HG03196 (cell line): ENCODE measurements around the gene AEN.
"Not testable (repeated sequence)": the region's sequence is repeated elsewhere in the genome, so short reads cannot be mapped to it uniquely, and the experiment has no call there.

Experiments
- ATAC-seq: cut with Tn5 transposase; IDR thresholded peaks from one replicate; pipeline ENCODE4 v1.9.1; 2021; ENCODE audit not compliant: unreplicated experiment

The AEN gene

DNA sequence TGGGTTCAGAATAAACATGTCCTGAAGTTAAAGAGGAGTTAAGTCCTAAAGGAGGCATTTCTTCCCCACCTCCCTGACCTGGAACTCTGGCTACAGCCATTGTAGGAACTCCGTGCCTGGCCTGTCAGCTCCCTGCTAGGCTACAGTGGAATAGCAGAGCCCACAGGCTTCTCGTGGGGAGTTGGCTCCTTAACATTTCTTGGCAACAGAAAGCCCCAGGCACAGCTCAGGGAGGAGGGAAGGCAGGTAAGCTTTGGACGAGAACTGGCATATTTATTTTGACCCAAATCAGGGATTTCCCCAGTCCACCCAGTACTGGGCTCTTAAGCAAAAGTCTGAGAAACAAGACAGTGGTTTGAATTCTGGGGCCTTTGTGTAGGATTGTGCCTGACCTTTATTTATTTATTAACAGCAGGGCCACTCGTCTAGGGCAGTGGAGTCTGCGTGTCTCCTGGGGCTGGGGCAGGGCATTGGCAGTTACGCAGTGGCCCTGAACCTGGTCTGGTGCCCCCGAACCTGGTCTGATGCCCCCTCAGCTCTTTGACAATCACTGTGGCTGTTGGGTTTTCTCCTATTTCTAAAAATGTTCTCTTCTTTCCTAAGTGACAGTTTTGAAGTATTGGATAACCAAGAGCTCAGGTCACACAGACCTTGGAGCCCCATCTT, 9.8 kb downstream of the AEN start:
- ATAC-seq: no peak

DNA sequence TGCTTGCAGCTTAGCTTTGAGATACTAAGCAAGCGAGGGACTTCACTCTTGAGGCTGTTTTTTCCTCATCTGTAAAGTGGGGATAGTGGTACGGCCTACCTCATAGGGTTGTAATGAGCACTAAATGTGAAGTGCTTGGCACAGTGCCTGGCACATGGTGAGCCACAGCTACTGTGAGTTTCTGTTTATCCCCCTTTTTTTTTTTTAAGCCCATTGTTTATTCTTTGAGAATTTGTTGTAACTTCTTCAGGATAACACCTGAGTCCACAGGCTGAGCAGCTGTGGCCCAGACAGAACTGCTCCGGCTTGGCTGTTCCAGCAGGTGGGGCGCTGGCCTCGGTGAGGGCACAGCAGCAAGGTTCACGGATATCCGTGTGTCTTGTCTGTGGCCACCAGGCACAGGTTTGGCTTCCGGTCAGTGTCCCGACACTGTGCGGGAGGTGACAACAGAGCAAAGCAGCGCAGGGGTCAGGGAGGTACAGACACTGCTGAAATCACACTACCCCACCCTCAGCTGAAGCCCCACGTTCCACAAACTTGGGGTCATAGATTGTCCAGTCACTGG, 10.4 kb downstream of the AEN start:
- no peak for ATAC-seq

DNA sequence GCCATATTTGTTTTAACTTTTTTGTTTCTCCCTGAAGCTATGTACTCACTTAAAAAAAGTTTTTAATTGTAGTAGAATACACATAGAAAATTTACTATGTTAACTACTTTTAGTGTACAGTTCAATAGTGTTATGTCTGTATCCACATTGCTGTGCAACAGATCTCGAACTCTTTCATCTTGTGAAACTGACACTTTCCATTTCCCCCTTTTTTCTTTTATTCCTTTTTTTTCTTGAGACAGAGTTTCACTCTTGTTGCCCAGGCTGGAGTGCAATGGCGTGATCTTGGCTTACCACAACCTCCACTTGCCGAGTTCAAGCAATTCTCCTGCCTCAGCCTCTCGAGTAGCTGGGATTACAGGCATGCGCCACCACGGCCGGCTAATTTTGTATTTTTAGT, 11.7 kb downstream of the AEN start:
- not testable (repeated sequence) for ATAC-seq

DNA sequence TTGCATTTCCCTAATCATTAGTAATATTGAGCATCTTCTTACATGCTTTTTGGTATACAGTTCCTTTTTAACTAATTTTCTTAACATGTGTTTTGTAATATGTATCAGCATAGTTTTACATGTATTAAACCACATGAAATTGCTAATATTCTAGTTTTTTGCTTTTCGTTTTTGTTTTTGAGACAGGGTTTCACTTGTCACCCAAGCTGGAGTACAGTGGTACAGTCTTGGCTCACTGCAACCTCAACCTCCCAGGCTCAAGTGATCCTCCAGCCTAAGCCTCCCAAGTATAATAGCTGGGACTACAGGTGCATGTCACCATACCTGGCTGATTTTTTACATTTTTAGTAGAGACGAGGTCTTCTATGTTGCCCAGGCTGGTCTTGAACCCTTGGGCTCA, 13.3 kb downstream of the AEN start:
- ATAC-seq: no peak

DNA sequence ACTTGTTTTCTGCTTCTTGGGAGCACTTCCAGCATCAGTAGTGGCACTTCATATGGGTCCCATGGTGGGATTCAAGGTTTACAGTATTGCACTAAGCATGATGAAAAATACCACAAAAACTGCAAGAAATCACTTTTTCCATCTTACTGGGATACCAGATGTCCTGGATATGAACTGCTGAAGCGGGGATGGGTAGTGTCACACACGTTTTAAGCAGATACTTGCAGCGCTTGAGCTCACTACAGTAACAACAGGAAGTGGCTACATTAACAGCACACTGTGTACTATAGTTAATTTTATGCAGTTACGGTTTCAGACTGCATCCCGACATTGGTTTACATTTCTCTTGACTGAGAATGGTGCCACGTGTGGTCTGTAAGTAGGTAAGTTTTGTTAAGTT, 14.2 kb downstream of the AEN start:
- peak; percentile 28 for ATAC-seq

DNA sequence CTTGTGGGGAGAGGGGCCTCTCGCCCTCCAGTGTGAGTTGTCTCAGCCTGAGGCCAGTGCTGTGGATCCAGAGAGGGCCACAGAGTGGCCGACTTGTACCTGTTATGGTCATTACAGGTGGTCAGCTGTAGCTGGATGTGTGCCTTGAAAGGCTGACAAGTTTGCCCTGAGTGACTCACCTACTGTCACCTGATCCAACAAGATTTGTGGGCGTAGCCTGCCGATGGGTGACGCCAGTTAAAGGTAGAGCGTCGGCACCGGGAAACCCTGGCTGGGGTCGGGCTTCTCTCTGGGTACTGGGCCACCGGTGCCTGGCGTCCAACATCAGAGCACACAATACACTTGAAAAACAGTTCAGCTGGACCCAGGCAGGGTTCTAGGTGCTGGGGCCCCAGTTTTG, 14.9 kb downstream of the AEN start:
- ATAC-seq: no peak

DNA sequence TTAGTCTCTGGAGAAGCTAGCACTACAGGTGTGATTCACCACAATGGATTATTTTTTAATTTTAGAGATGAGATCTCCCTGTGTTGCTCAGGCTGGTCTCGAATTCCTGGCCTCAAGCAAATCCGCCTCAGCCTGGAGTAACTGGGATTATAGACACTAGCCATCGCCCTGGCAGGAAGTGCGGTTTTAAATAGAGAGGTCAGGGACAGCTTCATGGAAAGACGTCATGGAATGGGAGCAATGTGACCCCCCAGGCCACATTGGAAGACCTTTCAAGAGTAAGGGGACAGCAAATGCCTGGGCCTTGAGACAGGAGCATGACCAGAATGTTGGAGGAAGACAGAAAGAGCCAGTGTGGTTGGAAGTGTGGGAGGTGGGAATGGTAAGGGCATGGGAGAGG, 15.5 kb downstream of the AEN start:
- ATAC-seq: no peak

DNA sequence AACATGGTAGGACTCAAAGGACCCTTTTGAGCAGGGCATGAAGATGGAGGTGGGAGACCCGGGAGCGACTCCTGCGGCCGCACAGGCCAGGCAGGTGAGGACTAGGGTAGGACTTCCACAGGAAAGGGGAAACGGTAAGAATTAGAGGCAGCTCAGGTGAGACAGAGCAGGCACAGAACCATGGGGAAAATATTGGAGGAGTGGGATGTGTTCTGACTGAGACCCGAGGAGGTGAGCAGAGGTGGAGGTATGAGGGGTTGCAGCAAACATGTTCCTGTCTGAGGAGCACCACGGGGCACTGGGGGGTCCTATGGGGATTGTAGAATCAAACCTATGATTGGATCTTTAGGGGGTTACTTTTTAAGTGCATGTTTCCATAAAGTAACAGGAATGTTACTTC, 16.3 kb downstream of the AEN start:
- ATAC-seq: no peak

DNA sequence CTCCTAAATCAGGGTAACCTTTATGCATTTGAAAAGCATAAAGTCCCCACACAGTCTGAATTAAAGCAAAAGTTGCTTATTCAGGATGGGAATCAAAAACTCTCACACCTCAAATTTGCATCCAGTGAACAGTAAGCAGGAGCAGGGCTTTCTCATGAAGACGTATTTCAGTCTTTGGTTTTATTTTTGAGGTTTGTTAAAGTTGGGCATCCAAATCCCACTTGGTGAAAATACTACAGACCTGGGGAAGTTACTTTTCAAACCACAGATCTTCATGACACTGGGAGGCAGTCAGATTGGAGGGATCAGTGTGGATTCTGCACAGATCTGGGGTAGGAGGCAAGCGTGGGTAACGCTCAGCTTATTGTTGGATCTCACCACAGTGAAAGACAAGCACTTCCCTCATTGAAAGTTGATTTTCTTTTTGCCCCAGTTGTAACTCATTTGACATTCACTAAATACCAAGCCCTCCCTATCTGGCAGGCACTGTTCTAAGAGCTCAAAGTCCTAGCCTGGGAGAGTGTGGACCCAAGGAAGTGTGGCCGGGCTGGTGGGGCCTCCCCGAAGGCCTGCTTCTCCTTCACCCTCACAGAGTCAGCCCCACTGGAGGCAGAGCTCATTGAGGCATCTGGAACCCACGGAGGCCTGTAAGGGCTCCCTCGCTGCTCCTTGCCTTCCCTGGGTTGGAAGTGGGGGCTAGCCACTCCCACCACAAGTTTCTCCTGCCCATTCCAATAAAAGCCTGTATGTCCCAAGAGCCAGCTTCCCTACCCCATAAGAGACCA, 16.9 kb downstream of the AEN start:
- ATAC-seq: no peak

DNA sequence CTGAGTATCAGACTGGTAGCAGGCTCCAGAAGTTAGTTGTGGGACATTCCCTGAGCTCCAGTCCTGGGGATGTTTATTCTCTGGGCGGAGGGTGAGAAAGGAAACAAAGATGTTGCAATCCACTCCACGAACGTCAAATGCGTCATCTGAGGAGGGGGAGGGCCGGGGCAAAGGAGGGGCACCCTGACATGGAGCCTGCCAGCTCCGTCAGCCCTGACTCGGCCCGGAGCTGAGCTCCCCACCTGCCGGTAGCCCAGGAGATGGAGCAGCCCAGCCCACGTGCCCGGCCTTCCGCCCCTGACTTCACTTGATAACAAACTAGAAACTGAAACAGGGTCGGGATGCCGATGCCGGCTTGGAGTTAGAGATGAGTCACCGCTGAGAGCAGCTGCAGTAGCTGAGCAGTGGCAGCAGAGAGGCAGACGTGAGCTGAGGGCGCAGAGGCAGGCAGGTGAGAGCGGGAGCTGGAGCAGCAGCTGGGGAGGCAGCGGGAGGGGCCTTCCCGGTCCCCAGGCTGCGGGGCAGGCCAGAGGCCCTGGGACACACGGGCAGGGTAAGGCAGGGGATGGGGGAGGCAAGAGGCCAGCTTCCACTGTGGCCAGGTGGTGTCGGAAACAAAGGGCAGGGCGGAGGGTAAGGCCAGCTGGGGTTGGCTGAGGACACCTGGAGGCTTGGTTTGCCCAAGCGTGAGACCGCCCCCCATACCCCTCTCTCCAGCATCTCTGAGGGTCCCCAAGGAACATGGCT, 17.7 kb downstream of the AEN start, which contains the start of gene ISG20:
Gene ISG20, plus strand, starts transcription at position 391 of the 747 bp plus-strand sequence. Its CDS starts 351 bp downstream, at position 742.
- peak; percentile 68 for ATAC-seq

DNA sequence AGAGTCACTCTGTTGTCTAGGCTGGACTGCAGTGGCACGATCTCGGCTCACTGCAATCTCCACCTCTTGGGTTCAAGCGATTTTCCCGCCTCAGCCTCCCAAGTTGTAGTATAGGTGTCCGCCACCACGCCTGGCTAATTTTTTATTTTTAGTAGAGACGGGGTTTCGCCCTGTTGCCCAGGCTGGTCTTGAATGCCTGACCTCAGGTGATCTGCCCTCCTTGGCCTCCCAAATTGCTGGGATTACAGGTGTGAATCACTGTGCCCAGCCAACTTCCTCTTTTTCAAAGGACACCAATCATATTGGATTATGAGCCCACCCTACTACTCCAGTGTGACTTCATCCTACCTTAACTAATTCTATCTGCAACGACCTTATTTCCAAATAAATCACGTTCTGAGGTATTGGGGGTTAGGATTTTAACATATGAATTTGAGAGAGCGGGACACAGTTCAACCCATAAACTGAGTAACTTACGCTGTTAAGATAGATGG, 20.9 kb downstream of the AEN start:
- no peak for ATAC-seq

DNA sequence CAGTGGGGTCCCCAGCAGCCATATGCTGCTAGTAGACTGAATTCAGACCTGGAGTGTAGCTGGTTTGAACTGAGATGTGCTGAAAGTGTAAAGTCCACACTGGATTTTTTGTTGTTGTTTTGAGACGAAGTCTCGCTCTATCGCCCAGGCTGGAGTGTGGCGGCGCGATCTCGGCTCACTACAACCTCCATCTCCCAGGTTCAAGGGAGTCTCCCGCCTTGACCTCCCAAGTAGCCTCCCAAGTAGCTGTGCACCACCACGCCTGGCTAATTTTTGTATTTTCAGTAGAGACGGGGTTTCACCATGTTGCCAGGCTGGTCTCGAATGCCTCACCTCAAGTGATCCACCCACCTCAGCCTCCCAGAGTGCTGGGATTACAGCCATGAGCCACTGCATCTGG, 21.4 kb downstream of the AEN start:
- ATAC-seq: not testable (repeated sequence)

DNA sequence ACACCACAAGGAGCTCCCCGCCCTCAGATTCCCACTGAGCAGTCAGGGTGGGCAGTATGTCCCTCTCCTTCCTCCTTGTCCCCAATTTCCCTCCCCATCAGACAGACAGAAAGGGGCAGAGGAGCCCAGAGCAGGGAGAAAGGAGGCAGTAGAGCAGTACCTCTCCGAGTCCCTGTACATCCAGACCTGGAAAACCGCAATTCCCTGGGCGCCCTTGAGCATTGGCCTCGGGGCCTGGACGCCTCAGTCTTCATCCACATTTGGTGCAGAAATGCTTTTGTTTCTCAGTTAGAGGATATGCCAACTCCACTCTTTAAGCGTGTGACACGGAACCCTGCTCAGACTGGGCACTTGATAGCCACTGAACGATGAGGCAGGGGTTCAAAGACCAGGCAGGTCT, 23.6 kb downstream of the AEN start:
- ATAC-seq: no peak

DNA sequence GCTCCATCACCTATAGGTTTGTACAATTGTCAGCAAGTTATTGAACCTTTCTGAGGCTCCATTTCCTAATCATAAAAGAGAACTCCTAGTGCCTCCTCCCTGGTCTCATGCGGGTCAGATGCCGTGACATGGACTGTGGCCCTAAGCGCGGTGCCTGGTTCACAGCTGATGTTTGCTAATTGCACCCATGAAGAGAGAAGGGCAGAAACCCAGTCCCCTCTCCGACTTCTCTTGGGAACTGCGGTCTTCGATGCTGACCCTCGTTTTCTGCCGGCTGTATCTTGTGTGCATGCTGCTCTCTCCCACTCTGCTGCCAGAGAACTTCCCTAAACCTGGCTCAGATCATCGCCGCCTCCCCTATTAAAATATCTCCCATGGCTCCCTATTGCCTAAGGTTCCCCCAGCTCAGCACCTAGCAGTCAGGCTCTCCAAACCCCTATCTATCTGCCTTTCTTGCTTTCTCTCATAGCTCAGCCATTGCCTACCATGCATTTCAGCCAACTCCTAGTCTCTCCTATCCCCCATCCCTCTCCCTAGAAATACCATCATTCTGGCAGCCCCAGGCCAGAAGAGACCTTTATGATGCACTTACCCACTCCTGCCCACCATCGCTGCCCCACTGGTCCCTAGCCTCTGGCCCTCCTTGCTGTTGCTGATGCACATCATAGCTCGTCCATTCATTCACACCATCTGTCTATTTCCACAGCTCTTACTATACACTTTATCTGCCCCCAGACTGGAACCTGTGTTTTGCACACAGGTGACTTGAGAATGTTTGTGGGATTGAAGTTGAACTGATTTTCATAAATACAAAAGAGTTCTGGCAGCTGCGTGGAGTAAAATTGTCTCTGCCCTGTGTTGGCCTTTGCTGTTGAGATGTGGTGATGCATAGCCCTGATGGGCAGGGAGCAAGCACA, 24.3 kb downstream of the AEN start:
- no peak for ATAC-seq

DNA sequence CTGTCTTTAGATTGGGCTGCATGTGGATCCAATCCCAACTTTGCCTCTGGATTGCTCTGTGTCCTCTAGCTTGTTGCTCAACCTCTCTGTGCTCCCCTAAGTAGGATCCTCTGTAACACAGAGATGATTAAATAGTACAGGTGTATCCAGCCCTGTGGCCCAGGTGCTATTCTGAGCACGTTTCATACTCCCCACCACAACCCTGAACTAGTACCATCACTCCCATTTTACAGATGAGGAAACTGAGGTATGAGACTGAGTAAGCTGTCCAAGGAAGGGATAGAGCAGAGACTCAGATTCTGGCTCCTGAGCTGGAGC, 24.9 kb downstream of the AEN start:
- no peak for ATAC-seq

DNA sequence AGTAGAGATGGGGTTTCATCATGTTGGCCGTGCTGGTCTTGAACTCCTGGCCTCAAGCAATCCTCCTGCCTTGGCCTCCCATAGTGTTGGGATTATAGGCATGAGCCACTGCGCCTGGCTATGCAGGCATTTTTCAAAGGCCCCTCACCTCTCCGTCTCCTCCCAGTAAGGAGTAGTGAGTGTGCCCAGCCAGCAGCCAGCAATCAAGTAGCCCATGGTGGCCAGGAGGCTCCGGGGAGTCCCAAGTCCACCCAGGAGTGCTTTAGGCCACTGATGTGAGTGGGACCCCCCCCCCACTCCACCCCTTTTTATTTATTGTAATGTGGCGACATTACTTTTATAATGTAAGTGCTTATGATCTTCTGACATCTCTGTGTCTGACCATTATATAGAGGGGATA, 25.8 kb downstream of the AEN start:
- ATAC-seq: no peak

DNA sequence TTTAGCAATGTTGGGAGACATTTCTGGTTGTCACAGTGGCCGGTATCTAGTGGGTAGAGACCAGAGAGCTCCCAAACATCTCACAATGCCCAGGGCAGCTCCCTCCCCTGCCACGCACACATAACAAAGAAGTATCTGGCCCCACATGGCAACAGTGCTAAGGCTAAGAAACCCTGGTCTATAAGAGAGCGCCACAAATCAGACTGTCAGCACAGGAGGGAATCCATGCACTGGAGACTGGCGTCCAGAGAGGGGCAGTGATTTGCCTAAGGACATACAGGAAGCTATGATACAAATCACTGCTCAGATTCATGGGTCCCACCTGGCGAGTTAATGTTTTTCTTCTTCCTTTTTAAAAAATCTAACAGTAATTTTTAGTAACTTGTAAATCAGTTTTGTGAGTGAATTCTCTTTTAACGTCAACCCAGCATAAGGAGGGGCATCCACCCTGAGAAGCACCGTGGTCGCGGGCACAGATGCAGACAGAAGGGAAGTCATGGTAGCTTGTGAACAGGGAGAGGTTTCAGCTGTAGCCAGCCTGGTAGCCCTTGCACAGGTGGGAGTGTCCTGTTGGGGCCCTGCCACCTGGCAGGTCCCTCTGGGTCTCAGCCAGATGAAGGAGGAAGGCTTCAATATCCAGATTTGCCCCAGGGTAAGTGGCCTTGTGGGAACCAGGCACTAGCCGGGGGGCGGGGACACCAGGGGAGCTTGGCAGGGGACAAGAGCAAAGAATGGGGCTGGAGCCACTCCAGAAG, 26.4 kb downstream of the AEN start:
- no peak for ATAC-seq

DNA sequence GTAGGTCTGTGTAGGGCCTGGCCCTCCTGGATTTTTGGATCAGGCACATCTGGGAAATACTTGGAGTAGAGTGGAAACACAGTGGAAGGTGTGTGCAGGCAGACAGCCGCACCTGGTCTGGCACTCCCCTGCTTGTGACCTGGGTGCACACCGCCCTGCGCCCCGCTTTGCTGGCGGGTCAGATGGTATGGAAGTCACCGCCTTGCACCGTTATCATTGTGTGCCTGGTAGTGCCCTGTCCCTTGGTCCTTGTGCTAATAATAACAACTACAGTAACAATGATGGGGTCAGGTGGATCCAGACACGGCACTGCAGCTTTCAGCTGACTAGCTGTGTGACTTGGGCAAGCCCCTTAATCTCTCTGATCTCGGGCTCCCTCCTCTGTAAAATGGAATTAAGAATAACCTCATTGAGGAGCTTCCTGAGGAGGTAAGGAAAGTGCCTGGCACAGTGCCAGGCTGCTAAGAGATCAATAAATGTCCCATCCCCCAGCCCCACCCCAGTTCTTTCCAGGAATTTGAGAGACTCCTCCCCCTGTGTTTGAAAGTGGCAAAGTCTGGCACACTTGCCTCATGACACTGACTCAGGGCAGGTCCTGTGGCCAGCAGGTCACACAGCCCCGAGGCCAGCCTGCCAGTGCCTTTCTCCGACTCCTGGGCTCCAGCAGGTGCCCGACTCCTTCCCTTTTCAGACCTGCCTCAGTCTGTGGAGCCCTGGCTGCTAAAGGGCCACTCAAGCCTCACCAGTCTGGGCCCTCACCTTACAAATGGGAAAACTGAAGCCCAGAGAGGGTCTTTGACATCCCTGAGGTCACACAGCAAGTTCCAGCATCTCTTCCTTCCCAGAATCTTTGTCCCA, 27.4 kb downstream of the AEN start:
- ATAC-seq: no peak

DNA sequence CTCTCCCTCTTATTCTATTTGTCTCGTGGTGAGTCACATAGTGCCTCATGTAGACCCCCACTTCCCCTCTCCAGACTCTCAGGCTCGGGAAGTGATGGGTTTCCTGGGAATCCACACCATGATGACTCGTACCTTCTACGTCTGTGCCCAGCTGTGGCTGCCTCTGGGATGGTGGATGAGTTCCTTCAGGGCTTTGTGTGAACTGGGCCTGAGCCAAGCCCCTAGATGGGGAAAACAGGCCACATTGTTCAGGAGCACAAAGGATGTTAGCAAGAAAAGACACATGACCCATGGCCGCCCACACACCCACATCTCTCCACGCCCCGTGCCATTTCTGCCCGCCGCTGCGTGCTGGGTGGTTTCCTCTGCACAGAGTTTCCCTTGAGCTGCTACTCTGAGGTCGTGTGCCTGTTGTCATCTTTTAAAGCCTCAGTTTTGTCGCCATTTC, 28.2 kb downstream of the AEN start:
- peak; percentile 66 for ATAC-seq
